Left colon (tissue), 2 donors: ENCODE results near the gene LIPC. TPM values are rescaled to one million over a fixed set of nuclear protein-coding genes. Genes with fewer than 3 reads are reported as not detected.

Experiments
- ATAC-seq: fragments of 200-7000 bp; cut with Tn5 transposase; one replicate; pipeline ENCODE4 v1.9.1; 2020; ENCODE audit warnings: mild to moderate bottlenecking, moderate library complexity
- DNase-seq, 2 donors: peaks; one replicate each; pipeline ENCODE4 v3.0.0-alpha.2; 2020
- intact Hi-C, 2 donors: fragments of 100-400 bp; cut with DNase I in 1 of 2; cut with micrococcal nuclease in 1 of 2; formaldehyde crosslinking; loops; one replicate each; pipeline versions ENCODE4 v1.11.2 to v1.14.0; 2022; cut with DNase I, micrococcal nuclease
- total RNA-seq, 2 donors: library from RNA; stranded (reverse); fragmentation: NEBNext Ultra II Directional; extraction: Animal tissue kit (Norgen Biotek cat#: 25700); gene quantifications; one replicate each; pipeline ENCODE4 v1.2.1, GENCODE V29; 2021
- donor health status: DM: no; HTN: no; CAD: no.
- donor health status: DM: yes; HTN: yes; CAD: no.

The LIPC gene
- total RNA-seq, 2 donors from 2014 or later = 3.0 to 6.0 TPM

GRCh38 chr15:58520936-58521292 is 89.1 kb downstream of the LIPC start:
- intact Hi-C loops = no loop called here
- DNase-seq (no peak), ATAC-seq (no peak)

- intact Hi-C loops = no loop called here
- DNase-seq (peak in 1 of 2 donors; percentile 40), ATAC-seq (peak; percentile 34)
Observed at GRCh38 chr15:58521293-58521991, 89.7 kb downstream of the LIPC start.

- DNase-seq = no peak
- no peak for ATAC-seq
- intact Hi-C loops = no loop called here
Observed at GRCh38 chr15:58522391-58522790, 90.6 kb downstream of the LIPC start.

- intact Hi-C loops = no loop called here
- ATAC-seq (no peak), DNase-seq (no peak)
Observed at GRCh38 chr15:58522865-58523264, 91.1 kb downstream of the LIPC start.

GRCh38 chr15:58523634-58524033 is 91.8 kb downstream of the LIPC start:
- no peak for DNase-seq
- ATAC-seq = no peak
- intact Hi-C loops = no loop called here

- DNase-seq (no peak), ATAC-seq (no peak)
- intact Hi-C loops = no loop called here
Observed at GRCh38 chr15:58524247-58524646, 92.5 kb downstream of the LIPC start.

- intact Hi-C loops = no loop called here
- no peak for DNase-seq
- ATAC-seq = no peak
Observed at GRCh38 chr15:58525991-58526421, 94.2 kb downstream of the LIPC start.

GRCh38 chr15:58526647-58527192 is 94.9 kb downstream of the LIPC start:
- DNase-seq (peak in 1 of 2 donors; percentile 19), ATAC-seq (no peak)
- intact Hi-C loops = no loop called here

- DNase-seq = no peak
- no peak for ATAC-seq
- intact Hi-C loops = no loop called here
Observed at GRCh38 chr15:58527573-58528187, 95.9 kb downstream of the LIPC start.

- intact Hi-C loops = no loop called here
- DNase-seq (peak in 1 of 2 donors; percentile 51), ATAC-seq (peak; percentile 87)
Observed at GRCh38 chr15:58528188-58528870, 96.5 kb downstream of the LIPC start.

- ATAC-seq = no peak
- DNase-seq = no peak
- intact Hi-C loops = no loop called here
Observed at GRCh38 chr15:58529041-58529440, 97.2 kb downstream of the LIPC start.

GRCh38 chr15:58530056-58530590 is 98.3 kb downstream of the LIPC start:
- intact Hi-C loops = loop anchor here in 1 of 2 donors (10.0 kb wide), 1 partner anchor 65 kb away; no protein-coding TSS in a partner anchor
- ATAC-seq (no peak), DNase-seq (no peak)

- DNase-seq (no peak), ATAC-seq (no peak)
- intact Hi-C loops = loop anchor here in 1 of 2 donors (10.0 kb wide), 1 partner anchor 63 kb away; no protein-coding TSS in a partner anchor
Observed at GRCh38 chr15:58532126-58532525, 100.3 kb downstream of the LIPC start.

GRCh38 chr15:58534556-58534955 is 102.8 kb downstream of the LIPC start:
- DNase-seq (no peak), ATAC-seq (peak; percentile 44)
- intact Hi-C loops = loop anchor here in 1 of 2 donors (10.0 kb wide), 1 partner anchor 60 kb away; no protein-coding TSS in a partner anchor

GRCh38 chr15:58535337-58535736 is 103.5 kb downstream of the LIPC start:
- ATAC-seq (peak; percentile 37), DNase-seq (no peak)
- intact Hi-C loops = loop anchor here in 1 of 2 donors (10.0 kb wide), 1 partner anchor 59 kb away; no protein-coding TSS in a partner anchor

- ATAC-seq (peak; percentile 27), DNase-seq (no peak)
- intact Hi-C loops = loop anchor here in 1 of 2 donors (10.0 kb wide), 1 partner anchor 59 kb away; no protein-coding TSS in a partner anchor
Observed at GRCh38 chr15:58535894-58536293, 104.1 kb downstream of the LIPC start.

- DNase-seq = no peak
- ATAC-seq = no peak
- intact Hi-C loops = loop anchor here in 1 of 2 donors (10.0 kb wide), 1 partner anchor 58 kb away; no protein-coding TSS in a partner anchor
Observed at GRCh38 chr15:58536414-58536813, 104.6 kb downstream of the LIPC start.

GRCh38 chr15:58537033-58537432 is 105.2 kb downstream of the LIPC start:
- no peak for ATAC-seq
- intact Hi-C loops = loop anchor here in 1 of 2 donors (10.0 kb wide), 1 partner anchor 58 kb away; no protein-coding TSS in a partner anchor
- no peak for DNase-seq

- intact Hi-C loops = loop anchor here in 1 of 2 donors (10.0 kb wide), 1 partner anchor 57 kb away; no protein-coding TSS in a partner anchor
- no peak for ATAC-seq
- no peak for DNase-seq
Observed at GRCh38 chr15:58538225-58538727, 106.5 kb downstream of the LIPC start.
